HG03097 (cell line): Measurements from ENCODE around the gene MARCHF7.
"Not testable (repeated sequence)": the region's sequence is repeated elsewhere in the genome, so short reads cannot be mapped to it uniquely, and the experiment has no call there.

ENCODE experiments used
- ATAC-seq: cut with Tn5 transposase; IDR thresholded peaks from one replicate; pipeline ENCODE4 v1.9.1; 2021; ENCODE audit not compliant: unreplicated experiment, low FRiP score

The MARCHF7 gene

GRCh38 chr2:159716857-159717256, 4.6 kb downstream of the MARCHF7 start:
- no peak for ATAC-seq

- no peak for ATAC-seq
Observed at GRCh38 chr2:159720676-159721075, 8.4 kb downstream of the MARCHF7 start.

GRCh38 chr2:159722580-159722979, 10.3 kb downstream of the MARCHF7 start:
- no peak for ATAC-seq

- not testable (repeated sequence) for ATAC-seq
Observed at GRCh38 chr2:159724795-159725572, 12.7 kb downstream of the MARCHF7 start.

GRCh38 chr2:159725713-159726112, 13.4 kb downstream of the MARCHF7 start:
- no peak for ATAC-seq

- no peak for ATAC-seq
Observed at GRCh38 chr2:159728629-159729028, 16.3 kb downstream of the MARCHF7 start.

GRCh38 chr2:159735648-159736047, 23.3 kb downstream of the MARCHF7 start:
- ATAC-seq, result no peak

- no peak for ATAC-seq
Observed at GRCh38 chr2:159736048-159736447, 23.7 kb downstream of the MARCHF7 start.

GRCh38 chr2:159737292-159737916, 25.1 kb downstream of the MARCHF7 start:
- no peak for ATAC-seq

- no peak for ATAC-seq
Observed at GRCh38 chr2:159737917-159738296, 25.6 kb downstream of the MARCHF7 start.

GRCh38 chr2:159738509-159739390, 26.4 kb downstream of the MARCHF7 start:
- no peak for ATAC-seq

- ATAC-seq, result no peak
Observed at GRCh38 chr2:159742846-159743245, 30.5 kb downstream of the MARCHF7 start.

GRCh38 chr2:159744363-159744762, 32.1 kb downstream of the MARCHF7 start:
- no peak for ATAC-seq

GRCh38 chr2:159745237-159745636, 32.9 kb downstream of the MARCHF7 start:
- not testable (repeated sequence) for ATAC-seq

- no peak for ATAC-seq
Observed at GRCh38 chr2:159748089-159748488, 35.8 kb downstream of the MARCHF7 start.

- no peak for ATAC-seq
Observed at GRCh38 chr2:159750873-159751272, 38.6 kb downstream of the MARCHF7 start.

GRCh38 chr2:159753797-159754196, 41.5 kb downstream of the MARCHF7 start:
- ATAC-seq, result no peak

GRCh38 chr2:159755014-159755413, 42.7 kb downstream of the MARCHF7 start:
- ATAC-seq, result no peak

- ATAC-seq, result no peak
Observed at GRCh38 chr2:159755788-159756187, 43.5 kb downstream of the MARCHF7 start.

- ATAC-seq, result no peak
Observed at GRCh38 chr2:159758239-159758638, 45.9 kb downstream of the MARCHF7 start.

GRCh38 chr2:159758686-159759085, 46.4 kb downstream of the MARCHF7 start:
- ATAC-seq, result no peak
